ENCODE measurements around the gene WIPF1.

WIPF1 gene

GRCh38 chr2:174597345-174598047 lies at the start of gene WIPF1:
Gene WIPF1, minus strand, starts transcription at chr2:174597804. Its CDS starts 12,231 bp downstream, at chr2:174585573.
- H3K4me3 ChIP-seq (ENCODE audit: low read depth, low read length) = no peak within 1 kb of the TSS

GRCh38 chr2:174645296-174645695 lies 47.7 kb upstream of the WIPF1 start:
- H3K4me3 ChIP-seq (ENCODE audit: low read depth, low read length) = no peak overlapping the region
- DNase-seq (ENCODE audit: low read depth) = no peak

More at GRCh38 chr2:174597345-174598047, at the start of gene WIPF1:
- DNase-seq (ENCODE audit: low read depth) = no peak

GRCh38 chr2:174644406-174644805 lies 46.8 kb upstream of the WIPF1 start:
- no peak overlapping the region for H3K4me3 ChIP-seq (ENCODE audit: low read depth, low read length)
- no peak for DNase-seq (ENCODE audit: low read depth)

- H3K4me3 ChIP-seq (ENCODE audit: low read depth, low read length) = no peak overlapping the region
- DNase-seq (ENCODE audit: low read depth) = no peak
Observed at GRCh38 chr2:174643356-174643755, 45.8 kb upstream of the WIPF1 start.

- DNase-seq (ENCODE audit: low read depth) = no peak
- no peak overlapping the region for H3K4me3 ChIP-seq (ENCODE audit: low read depth, low read length)
Observed at GRCh38 chr2:174641168-174641567, 43.6 kb upstream of the WIPF1 start.

- DNase-seq (ENCODE audit: low read depth) = no peak
- no peak overlapping the region for H3K4me3 ChIP-seq (ENCODE audit: low read depth, low read length)
Observed at GRCh38 chr2:174636987-174637386, 39.4 kb upstream of the WIPF1 start.

GRCh38 chr2:174635776-174636404 lies 38.3 kb upstream of the WIPF1 start:
- H3K4me3 ChIP-seq (ENCODE audit: low read depth, low read length) = no peak overlapping the region
- peak; percentile 30 for DNase-seq (ENCODE audit: low read depth)

GRCh38 chr2:174635015-174635593 lies 37.5 kb upstream of the WIPF1 start:
- DNase-seq (ENCODE audit: low read depth) = no peak
- H3K4me3 ChIP-seq (ENCODE audit: low read depth, low read length) = no peak overlapping the region

- no peak overlapping the region for H3K4me3 ChIP-seq (ENCODE audit: low read depth, low read length)
- DNase-seq (ENCODE audit: low read depth) = no peak
Observed at GRCh38 chr2:174634130-174635014, 36.8 kb upstream of the WIPF1 start.

- no peak overlapping the region for H3K4me3 ChIP-seq (ENCODE audit: low read depth, low read length)
- no peak for DNase-seq (ENCODE audit: low read depth)
Observed at GRCh38 chr2:174633623-174633930, 36.0 kb upstream of the WIPF1 start.

- H3K4me3 ChIP-seq (ENCODE audit: low read depth, low read length) = no peak overlapping the region
- no peak for DNase-seq (ENCODE audit: low read depth)
Observed at GRCh38 chr2:174632841-174633622, 35.4 kb upstream of the WIPF1 start.

- no peak overlapping the region for H3K4me3 ChIP-seq (ENCODE audit: low read depth, low read length)
- peak; percentile 71 for DNase-seq (ENCODE audit: low read depth)
Observed at GRCh38 chr2:174631009-174631981, 33.7 kb upstream of the WIPF1 start.

GRCh38 chr2:174630107-174630506 lies 32.5 kb upstream of the WIPF1 start:
- DNase-seq (ENCODE audit: low read depth) = no peak
- no peak overlapping the region for H3K4me3 ChIP-seq (ENCODE audit: low read depth, low read length)

- H3K4me3 ChIP-seq (ENCODE audit: low read depth, low read length) = no peak overlapping the region
- DNase-seq (ENCODE audit: low read depth) = no peak
Observed at GRCh38 chr2:174629506-174629905, 31.9 kb upstream of the WIPF1 start.

- no peak overlapping the region for H3K4me3 ChIP-seq (ENCODE audit: low read depth, low read length)
- DNase-seq (ENCODE audit: low read depth) = no peak
Observed at GRCh38 chr2:174628528-174629169, 31.0 kb upstream of the WIPF1 start.

GRCh38 chr2:174627216-174627615 lies 29.6 kb upstream of the WIPF1 start:
- no peak for DNase-seq (ENCODE audit: low read depth)
- H3K4me3 ChIP-seq (ENCODE audit: low read depth, low read length) = no peak overlapping the region

- no peak overlapping the region for H3K4me3 ChIP-seq (ENCODE audit: low read depth, low read length)
- DNase-seq (ENCODE audit: low read depth) = no peak
Observed at GRCh38 chr2:174624895-174625430, 27.4 kb upstream of the WIPF1 start.

All from skeletal muscle cell (primary cell).